Upper lobe of left lung (tissue), 4 donors: ENCODE data around the gene FOXN3.

Source experiments
- POLR2A ChIP-seq, 4 donors: fragments of 450-650 bp; IDR thresholded peaks; one replicate each; pipeline ENCODE4 v1.5.1; 2016 to 2017; ENCODE audit warnings: antibody characterized with exemption in 4 of 4, mild to moderate bottlenecking in 2 of 4
- TF ChIP-seq, protein P1 (sequence below), 6 experiments: fragments of 450-650 bp in 4 of 6; fragments of 200-600 bp in 2 of 6; sonication (generic) in 2 of 6; IDR thresholded peaks; one replicate each; pipeline ENCODE4 v1.5.1; 2016 to 2019; ENCODE audit warnings: antibody characterized with exemption in 6 of 6

DNA sequence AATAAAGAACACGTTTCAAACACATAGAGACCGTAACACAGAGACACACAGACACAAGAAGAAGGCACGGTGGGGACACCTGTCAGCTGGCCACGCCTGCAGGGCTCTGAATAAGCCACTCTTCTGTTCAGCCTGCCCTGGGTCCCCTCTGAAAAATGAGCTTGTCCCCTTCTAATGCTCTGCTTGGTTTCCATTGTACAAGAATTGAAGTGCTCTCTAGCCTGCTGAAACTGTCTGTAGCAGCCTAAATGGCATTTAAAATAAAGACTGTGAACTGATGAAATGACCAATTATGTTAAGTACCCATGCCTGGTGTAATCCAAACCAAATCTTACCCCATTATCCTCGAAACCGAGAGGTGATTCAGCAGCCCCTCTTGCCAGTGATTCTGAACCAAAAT is 139.8 kb downstream of the FOXN3 start:
- TF ChIP-seq POLR2A (IDR thresholded peaks at IDR 0.05), result no peak
- TF ChIP-seq, protein P1, sequence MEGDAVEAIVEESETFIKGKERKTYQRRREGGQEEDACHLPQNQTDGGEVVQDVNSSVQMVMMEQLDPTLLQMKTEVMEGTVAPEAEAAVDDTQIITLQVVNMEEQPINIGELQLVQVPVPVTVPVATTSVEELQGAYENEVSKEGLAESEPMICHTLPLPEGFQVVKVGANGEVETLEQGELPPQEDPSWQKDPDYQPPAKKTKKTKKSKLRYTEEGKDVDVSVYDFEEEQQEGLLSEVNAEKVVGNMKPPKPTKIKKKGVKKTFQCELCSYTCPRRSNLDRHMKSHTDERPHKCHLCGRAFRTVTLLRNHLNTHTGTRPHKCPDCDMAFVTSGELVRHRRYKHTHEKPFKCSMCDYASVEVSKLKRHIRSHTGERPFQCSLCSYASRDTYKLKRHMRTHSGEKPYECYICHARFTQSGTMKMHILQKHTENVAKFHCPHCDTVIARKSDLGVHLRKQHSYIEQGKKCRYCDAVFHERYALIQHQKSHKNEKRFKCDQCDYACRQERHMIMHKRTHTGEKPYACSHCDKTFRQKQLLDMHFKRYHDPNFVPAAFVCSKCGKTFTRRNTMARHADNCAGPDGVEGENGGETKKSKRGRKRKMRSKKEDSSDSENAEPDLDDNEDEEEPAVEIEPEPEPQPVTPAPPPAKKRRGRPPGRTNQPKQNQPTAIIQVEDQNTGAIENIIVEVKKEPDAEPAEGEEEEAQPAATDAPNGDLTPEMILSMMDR (IDR thresholded peaks at IDR 0.05), result no peak
